ENCODE data around the gene CAPN2.

Gene CAPN2

DNA sequence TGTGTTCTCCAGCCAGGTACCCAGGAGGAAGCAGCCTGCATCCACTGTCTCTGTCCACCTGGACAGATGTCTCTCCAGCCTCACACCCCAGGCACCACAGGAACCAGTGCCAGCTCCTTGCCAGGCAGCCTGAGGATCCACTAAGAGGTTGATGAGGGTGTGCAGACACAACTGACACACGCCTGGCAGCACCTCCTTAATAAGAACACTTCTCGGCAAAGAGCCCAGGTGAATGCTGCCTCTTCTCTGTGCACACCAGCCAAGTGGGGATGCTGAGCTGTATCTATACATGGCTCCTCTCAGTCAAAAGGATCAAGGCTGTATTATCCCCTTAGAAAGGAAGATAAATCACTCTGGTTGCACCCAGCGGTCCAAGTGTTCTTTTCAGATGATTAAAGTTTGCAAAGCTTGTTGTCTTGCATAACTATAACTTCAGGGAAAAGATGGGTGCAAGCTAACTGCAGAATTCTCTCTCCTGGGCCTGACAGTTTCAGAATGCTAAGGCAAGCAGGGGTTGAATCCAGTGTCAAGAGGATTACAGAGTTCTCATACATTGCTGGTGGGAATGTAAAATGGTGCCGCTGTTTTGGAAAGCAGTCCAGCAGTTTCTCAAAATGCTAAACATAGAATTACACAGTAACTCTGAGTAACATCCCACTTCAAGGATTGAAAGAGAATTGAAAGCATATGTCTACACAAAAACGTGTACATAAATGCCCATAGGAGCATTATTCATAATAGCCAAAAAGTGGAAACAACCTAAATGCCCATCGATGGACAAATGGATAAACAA, 43.1 kb upstream of the CAPN2 start:
- no peak for TF ChIP-seq CTCF (IDR thresholded peaks at IDR 0.05; ENCODE audit: low read depth, low read length)
- TF ChIP-seq MYC (IDR thresholded peaks at IDR 0.05; ENCODE audit: low read depth, low read length): no peak
- no peak for TF ChIP-seq POLR2A (IDR thresholded peaks at IDR 0.05; ENCODE audit: extremely low read depth, insufficient read length)
- TF ChIP-seq MAX (IDR thresholded peaks at IDR 0.05; ENCODE audit: low read depth, low read length): no peak
- H3K4me3 ChIP-seq (ENCODE audit: low read depth, low read length): no peak overlapping the region
- no peak for DNase-seq (ENCODE audit: low read depth)

GRCh38 chr1:223670458-223671159, 41.7 kb upstream of the CAPN2 start:
- peak; percentile 56 for DNase-seq (ENCODE audit: low read depth)
- TF ChIP-seq CTCF (IDR thresholded peaks at IDR 0.05; ENCODE audit: low read depth, low read length) (peak; percentile 61), MAX (IDR thresholded peaks at IDR 0.05; ENCODE audit: low read depth, low read length) (no peak)
- H3K4me3 ChIP-seq (ENCODE audit: low read depth, low read length): no peak overlapping the region

DNA sequence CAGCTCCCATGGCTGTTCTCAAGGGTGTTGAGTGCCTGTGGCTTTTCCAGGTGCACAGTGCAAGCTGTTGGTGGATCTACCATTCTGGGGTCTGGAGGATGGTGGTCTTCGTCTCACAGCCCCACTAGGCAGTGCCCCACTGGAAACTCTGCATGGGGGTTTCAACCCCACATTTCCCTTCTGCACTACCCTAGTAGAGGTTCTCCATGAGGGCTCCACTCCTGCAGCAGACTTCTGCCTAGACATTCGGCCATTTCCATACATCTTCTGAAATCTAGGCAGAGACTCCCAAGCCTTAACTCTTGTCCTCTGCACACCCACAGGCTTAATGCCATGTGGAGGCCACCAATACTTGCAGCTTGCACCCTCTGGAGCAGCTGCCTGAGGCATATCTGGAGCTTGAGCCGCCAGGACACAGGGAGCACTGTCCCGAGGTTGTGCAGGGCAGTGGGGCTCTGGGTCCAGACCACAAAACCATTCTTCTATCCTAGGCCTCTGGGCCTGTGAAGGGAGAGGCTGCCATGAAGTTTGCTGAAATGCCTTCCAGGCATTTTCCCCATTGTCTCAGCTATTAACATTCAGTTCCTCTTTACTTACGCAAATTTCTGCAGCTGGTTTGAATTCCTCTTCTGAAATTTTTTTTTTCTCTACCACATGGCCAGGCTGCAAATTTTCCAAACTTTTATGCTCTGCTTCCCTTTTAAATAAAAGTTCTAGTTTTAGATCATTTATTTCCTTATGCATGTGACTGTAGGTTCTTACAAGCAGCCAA, 38.0 kb upstream of the CAPN2 start:
- H3K4me3 ChIP-seq (ENCODE audit: low read depth, low read length): no peak overlapping the region
- TF ChIP-seq MAX (IDR thresholded peaks at IDR 0.05; ENCODE audit: low read depth, low read length): no peak
- no peak for TF ChIP-seq MYC (IDR thresholded peaks at IDR 0.05; ENCODE audit: low read depth, low read length)
- TF ChIP-seq CTCF (IDR thresholded peaks at IDR 0.05; ENCODE audit: low read depth, low read length): no peak
- TF ChIP-seq POLR2A (IDR thresholded peaks at IDR 0.05; ENCODE audit: extremely low read depth, insufficient read length): no peak
- DNase-seq (ENCODE audit: low read depth): no peak

- TF ChIP-seq MAX (IDR thresholded peaks at IDR 0.05; ENCODE audit: low read depth, low read length) (peak; percentile 36; the same call in 1 of the 2 replicates), MYC (IDR thresholded peaks at IDR 0.05; ENCODE audit: low read depth, low read length) (no peak)
- peak; percentile 77 for DNase-seq (ENCODE audit: low read depth)
- H3K4me3 ChIP-seq (ENCODE audit: low read depth, low read length): no peak overlapping the region
Measured at GRCh38 chr1:223678841-223679240, 33.5 kb upstream of the CAPN2 start.

- TF ChIP-seq CTCF (IDR thresholded peaks at IDR 0.05; ENCODE audit: low read depth, low read length): no peak
- no peak for TF ChIP-seq MYC (IDR thresholded peaks at IDR 0.05; ENCODE audit: low read depth, low read length)
- no peak for TF ChIP-seq MAX (IDR thresholded peaks at IDR 0.05; ENCODE audit: low read depth, low read length)
- no peak for TF ChIP-seq POLR2A (IDR thresholded peaks at IDR 0.05; ENCODE audit: extremely low read depth, insufficient read length)
- no peak for DNase-seq (ENCODE audit: low read depth)
- H3K4me3 ChIP-seq (ENCODE audit: low read depth, low read length): no peak overlapping the region
Measured at GRCh38 chr1:223680188-223680587, 32.2 kb upstream of the CAPN2 start.
